Measurements from ENCODE around the gene HTR3A.

- TF ChIP-seq CTCF (tag by site-specific recombination; IDR thresholded peaks at IDR 0.05) (no peak; the same call in 1 of the 2 replicates), ZBTB49 (tag by site-specific recombination; IDR thresholded peaks at IDR 0.05; ENCODE audit: low read depth) (no peak), REST (tag by site-specific recombination; IDR thresholded peaks at IDR 0.05) (peak; percentile 84), KLF16 (tag by site-specific recombination; IDR thresholded peaks at IDR 0.05) (no peak), ZBTB7A (tag by site-specific recombination; IDR thresholded peaks at IDR 0.05; ENCODE audit: low read depth) (no peak), ZSCAN18 (tag by site-specific recombination; IDR thresholded peaks at IDR 0.05) (no peak), KLF8 (tag by site-specific recombination; IDR thresholded peaks at IDR 0.05) (no peak), ZNF274 (IDR thresholded peaks at IDR 0.05; ENCODE audit: low read length) (no peak), ZNF274 (tag by site-specific recombination; IDR thresholded peaks at IDR 0.05; ENCODE audit: borderline replicate concordance) (no peak), ZNF777 (tag by site-specific recombination; IDR thresholded peaks at IDR 0.05; ENCODE audit: borderline replicate concordance) (no peak)
These were observed 53.0 kb downstream of the HTR3A start for GRCh38 chr11:114027926-114028325.

Measured in HEK293 (cell line).